ENCODE data around the gene TMEM140.

GRCh38 chr7:135129579-135129978 is 18.3 kb upstream of the TMEM140 start:
- TF ChIP-seq CTCF (IDR thresholded peaks at IDR 0.05): no peak
- no peak for TF ChIP-seq POLR2AphosphoS5 (IDR thresholded peaks at IDR 0.05; ENCODE audit: low read depth, low read length)

All from Panc1 (cell line).